Measurements from ENCODE around the gene OAS3. TPM values are rescaled to one million over a fixed set of nuclear protein-coding genes. Genes with fewer than 3 reads are reported as not detected.
"Not testable (repeated sequence)": the region's sequence is repeated elsewhere in the genome, so short reads cannot be mapped to it uniquely, and the experiment has no call there.

The OAS3 gene
- polyA plus RNA-seq (2014; cell fraction: cytosol; rRNA removed): 0.02 TPM in 1 of 2 replicates, not detected in the other
- polyA plus RNA-seq (2014; cell fraction: nucleus; rRNA removed): not detected in 2 replicates

GRCh38 chr12:112937741-112938719 lies at the start of gene OAS3:
OAS3 (plus strand) TSS chr12:112938474; CDS start chr12:112938531, 57 bp downstream.
- DNase-seq (ENCODE audit: low spot score): no peak

- peak; percentile 14 for DNase-seq (ENCODE audit: low spot score)
Measured at GRCh38 chr12:112891093-112892024, 46.9 kb upstream of the OAS3 start.

GRCh38 chr12:112892856-112893255 lies 45.4 kb upstream of the OAS3 start:
- DNase-seq (ENCODE audit: low spot score): no peak

- DNase-seq (ENCODE audit: low spot score): no peak
Measured at GRCh38 chr12:112894128-112894527, 44.1 kb upstream of the OAS3 start.

- no peak for DNase-seq (ENCODE audit: low spot score)
Measured at GRCh38 chr12:112898380-112898779, 39.9 kb upstream of the OAS3 start.

GRCh38 chr12:112900298-112901145 lies 37.8 kb upstream of the OAS3 start:
- DNase-seq (ENCODE audit: low spot score): peak; percentile 38

- no peak for DNase-seq (ENCODE audit: low spot score)
Measured at GRCh38 chr12:112901271-112901670, 37.0 kb upstream of the OAS3 start.

GRCh38 chr12:112904571-112904970 lies 33.7 kb upstream of the OAS3 start:
- DNase-seq (ENCODE audit: low spot score): no peak

GRCh38 chr12:112905451-112906089 lies 32.7 kb upstream of the OAS3 start:
- DNase-seq (ENCODE audit: low spot score): no peak

GRCh38 chr12:112906712-112907414 lies 31.4 kb upstream of the OAS3 start, which contains the start of gene OAS1:
OAS1 (plus strand) TSS chr12:112906962; CDS start chr12:112907040, 78 bp downstream.
- DNase-seq (ENCODE audit: low spot score): no peak

GRCh38 chr12:112907415-112908157 lies 30.7 kb upstream of the OAS3 start:
- no peak for DNase-seq (ENCODE audit: low spot score)

GRCh38 chr12:112908548-112908947 lies 29.7 kb upstream of the OAS3 start:
- DNase-seq (ENCODE audit: low spot score): no peak

- DNase-seq (ENCODE audit: low spot score): no peak
Measured at GRCh38 chr12:112909693-112910092, 28.6 kb upstream of the OAS3 start.

GRCh38 chr12:112913038-112913688 lies 25.1 kb upstream of the OAS3 start:
- DNase-seq (ENCODE audit: low spot score): no peak

GRCh38 chr12:112913888-112914287 lies 24.4 kb upstream of the OAS3 start:
- DNase-seq (ENCODE audit: low spot score): not testable (repeated sequence)

GRCh38 chr12:112916270-112916669 lies 22.0 kb upstream of the OAS3 start:
- DNase-seq (ENCODE audit: low spot score): no peak

- no peak for DNase-seq (ENCODE audit: low spot score)
Measured at GRCh38 chr12:112919121-112919520, 19.2 kb upstream of the OAS3 start.

- no peak for DNase-seq (ENCODE audit: low spot score)
Measured at GRCh38 chr12:112924986-112925385, 13.3 kb upstream of the OAS3 start.

Data from SK-N-DZ (cell line).